ENCODE measurements around the gene SORCS2. TPM values are rescaled to one million over a fixed set of nuclear protein-coding genes. Genes with fewer than 3 reads are reported as not detected.

SORCS2 gene
- polyA plus RNA-seq, 3 donors, result 0.46 to 0.55 TPM; not detected in 1

DNA sequence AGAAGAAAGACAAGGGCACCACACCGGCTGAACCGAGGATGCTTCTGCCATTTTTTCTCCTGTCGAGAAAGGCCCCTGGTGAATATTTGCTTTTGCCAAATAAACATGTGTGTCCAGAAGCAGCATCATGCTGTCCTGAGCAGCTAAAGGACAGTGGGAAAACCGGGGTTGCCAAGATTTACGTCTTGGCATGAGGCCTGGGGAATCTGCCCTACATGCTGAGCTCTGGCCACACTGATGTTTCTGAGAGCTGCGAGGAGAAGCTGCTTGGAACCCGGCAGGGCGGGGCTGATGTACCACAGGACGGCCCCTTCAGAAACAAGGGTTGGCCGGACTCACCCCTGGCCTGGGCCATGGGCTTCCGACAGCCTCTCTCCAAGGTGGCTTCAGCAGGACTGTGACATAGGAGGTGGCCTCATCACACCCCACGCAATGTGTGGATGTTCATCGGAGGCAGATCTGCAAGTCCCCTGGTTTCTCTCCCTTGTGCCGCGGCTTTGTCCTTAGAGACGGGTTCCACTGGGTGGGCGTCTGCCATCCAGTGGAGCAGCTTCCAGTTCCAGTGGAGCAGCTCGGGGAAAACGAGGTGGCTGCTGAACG is 42.2 kb upstream of the SORCS2 start:
- H3K27me3 Mint-ChIP-seq (ENCODE audit: low read depth in 3 of 3), result peaks cover 5 to 19% (median 7%) of the 10 kb centered on the region in 3 donors
- H3K79me2 ChIP-seq (ENCODE audit: insufficient read depth, low read length), result no peaks in the 10 kb centered on the region
- no peak for TF ChIP-seq CTCF (IDR thresholded peaks at IDR 0.05)

DNA sequence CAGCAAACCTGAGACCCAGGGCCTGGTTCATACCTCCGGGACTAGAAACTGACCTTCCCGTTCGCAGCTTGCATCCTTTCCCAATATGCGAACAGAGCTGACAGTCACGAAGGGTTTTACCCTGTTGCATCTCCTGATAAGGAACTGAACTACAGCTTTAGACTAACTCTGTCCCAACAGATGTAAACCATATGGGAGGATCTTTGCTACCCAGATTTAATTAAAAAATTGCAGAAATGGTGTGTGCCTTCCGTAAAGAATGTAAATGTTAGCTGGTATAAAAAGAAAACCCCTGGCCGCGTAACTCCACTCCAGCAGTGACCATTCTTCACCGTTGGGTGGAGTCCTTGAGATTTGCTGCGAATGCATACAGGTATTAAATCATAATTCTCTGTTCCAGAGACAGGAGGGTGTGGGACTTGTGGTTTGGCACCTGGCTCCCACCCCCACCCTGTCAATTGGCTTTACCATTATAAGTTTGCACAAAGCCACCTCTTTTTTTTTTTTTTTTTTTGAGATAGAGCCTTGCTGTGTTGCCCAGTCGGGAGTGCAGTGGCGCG is 40.6 kb upstream of the SORCS2 start:
- H3K27me3 ChIP-seq (ENCODE audit: control insufficient read depth in 2 of 2, insufficient read depth in 2 of 2, low read length in 2 of 2), result peaks cover 0 to 11% of the 10 kb centered on the region in 2 donors
- no peak for DNase-seq
- no peaks in the 10 kb centered on the region for H3K4me1 ChIP-seq (ENCODE audit: control insufficient read depth in 1 of 2, insufficient read depth in 2 of 2, low read length in 2 of 2)
- no peaks in the 10 kb centered on the region for H3K79me2 ChIP-seq (ENCODE audit: insufficient read depth, low read length)
- Mint-ChIP-seq H3K36me3 (no peaks in the 10 kb centered on the region), H3K9me3 (peaks cover 0 to 2% (median 0%) of the 10 kb centered on the region in 7 donors), H3K4me3 (no peak overlapping the region), H3K27ac (no peak overlapping the region), H3K4me1 (no peaks in the 10 kb centered on the region), H3K27me3 (ENCODE audit: low read depth in 3 of 3) (peaks cover 10 to 29% (median 12%) of the 10 kb centered on the region in 3 donors)
- no peak overlapping the region for H3K4me2 ChIP-seq (replicated peaks; ENCODE audit: extremely low read depth, low read length, poor library complexity, severe bottlenecking)
- 81% methylated on average over 4 of the region's 13 CpGs for WGBS (ENCODE audit: insufficient coverage)
- H2AFZ ChIP-seq (ENCODE audit: insufficient read depth, low read depth, low read length, poor library complexity, severe bottlenecking), result no peak overlapping the region
- no peak overlapping the region for H3K9ac ChIP-seq (ENCODE audit: insufficient read depth, low read length, poor library complexity, severe bottlenecking)
- H4K20me1 ChIP-seq (ENCODE audit: insufficient read depth, low read length), result no peaks in the 10 kb centered on the region
- no peak overlapping the region for H3K4me3 ChIP-seq (replicated peaks in 1 of 3; ENCODE audit: low read depth in 2 of 3, low read length in 3 of 3)
- H3K27ac ChIP-seq (ENCODE audit: low read depth in 1 of 2, low read length in 2 of 2), result no peak overlapping the region
- intact Hi-C loops (cut with micrococcal nuclease), result no loop called here
- H3K36me3 ChIP-seq (replicated peaks in 1 of 2; ENCODE audit: control insufficient read depth in 1 of 2, insufficient read depth in 2 of 2, low read length in 2 of 2), result no peaks in the 10 kb centered on the region
- TF ChIP-seq CTCF (IDR thresholded peaks at IDR 0.05), result no peak
- H3K9me3 ChIP-seq (replicated peaks in 1 of 2; ENCODE audit: control insufficient read depth in 1 of 2, insufficient read depth in 1 of 2, low read length in 2 of 2), result no peaks in the 10 kb centered on the region

More for the DNA sequence above, 42.2 kb upstream of the SORCS2 start:
- Histone ChIP-seq H3K4me1 (ENCODE audit: control insufficient read depth in 1 of 2, insufficient read depth in 2 of 2, low read length in 2 of 2) (no peaks in the 10 kb centered on the region), H3K27ac (ENCODE audit: low read depth in 1 of 2, low read length in 2 of 2) (no peak overlapping the region), H4K20me1 (ENCODE audit: insufficient read depth, low read length) (no peaks in the 10 kb centered on the region), H3K4me2 (replicated peaks; ENCODE audit: extremely low read depth, low read length, poor library complexity, severe bottlenecking) (no peak overlapping the region), H2AFZ (ENCODE audit: insufficient read depth, low read depth, low read length, poor library complexity, severe bottlenecking) (no peak overlapping the region), H3K9ac (ENCODE audit: insufficient read depth, low read length, poor library complexity, severe bottlenecking) (no peak overlapping the region), H3K4me3 (replicated peaks in 1 of 3; ENCODE audit: low read depth in 2 of 3, low read length in 3 of 3) (no peak overlapping the region), H3K9me3 (replicated peaks in 1 of 2; ENCODE audit: control insufficient read depth in 1 of 2, insufficient read depth in 1 of 2, low read length in 2 of 2) (no peaks in the 10 kb centered on the region), H3K27me3 (ENCODE audit: control insufficient read depth in 2 of 2, insufficient read depth in 2 of 2, low read length in 2 of 2) (no peaks in the 10 kb centered on the region), H3K36me3 (replicated peaks in 1 of 2; ENCODE audit: control insufficient read depth in 1 of 2, insufficient read depth in 2 of 2, low read length in 2 of 2) (no peaks in the 10 kb centered on the region)
- 91% methylated on average over 16 of the region's 20 CpGs for WGBS (ENCODE audit: insufficient coverage)
- no peaks in the 10 kb centered on the region for H3K4me1 Mint-ChIP-seq
- H3K36me3 Mint-ChIP-seq, result no peaks in the 10 kb centered on the region
- no peak overlapping the region for H3K4me3 Mint-ChIP-seq
- no peak for DNase-seq
- intact Hi-C loops (cut with micrococcal nuclease), result no loop called here
- H3K9me3 Mint-ChIP-seq, result peaks cover 0 to 2% (median 0%) of the 10 kb centered on the region in 7 donors
- no peak overlapping the region for H3K27ac Mint-ChIP-seq

Measured in CD14-positive monocyte (primary cell).